ENCODE measurements around the gene SLC1A3.
"Not testable (repeated sequence)": the region's sequence is repeated elsewhere in the genome, so short reads cannot be mapped to it uniquely, and the experiment has no call there.

The SLC1A3 gene

GRCh38 chr5:36587354-36587753 is 19.1 kb upstream of the SLC1A3 start:
- TF ChIP-seq CTCF (IDR thresholded peaks at IDR 0.05; ENCODE audit: insufficient read depth, low read depth, low read length, missing control alignments): no peak
- H3K4me3 ChIP-seq (ENCODE audit: low read length): no peak overlapping the region
- no peak for DNase-seq (ENCODE audit: low read depth)

GRCh38 chr5:36589735-36590134 is 16.7 kb upstream of the SLC1A3 start:
- not testable (repeated sequence) for H3K4me3 ChIP-seq (ENCODE audit: low read length); DNase-seq (ENCODE audit: low read depth)

GRCh38 chr5:36590513-36591286 is 15.7 kb upstream of the SLC1A3 start:
- no peak overlapping the region for H3K4me3 ChIP-seq (ENCODE audit: low read length)
- TF ChIP-seq CTCF (IDR thresholded peaks at IDR 0.05; ENCODE audit: insufficient read depth, low read depth, low read length, missing control alignments): no peak
- no peak for DNase-seq (ENCODE audit: low read depth)

GRCh38 chr5:36593867-36594266 is 12.5 kb upstream of the SLC1A3 start:
- H3K4me3 ChIP-seq (ENCODE audit: low read length): no peak overlapping the region
- TF ChIP-seq CTCF (IDR thresholded peaks at IDR 0.05; ENCODE audit: insufficient read depth, low read depth, low read length, missing control alignments): no peak
- DNase-seq (ENCODE audit: low read depth): no peak

GRCh38 chr5:36596247-36596646 is 10.2 kb upstream of the SLC1A3 start:
- DNase-seq (ENCODE audit: low read depth): no peak
- H3K4me3 ChIP-seq (ENCODE audit: low read length): no peak overlapping the region
- TF ChIP-seq CTCF (IDR thresholded peaks at IDR 0.05; ENCODE audit: insufficient read depth, low read depth, low read length, missing control alignments): no peak

GRCh38 chr5:36596756-36597155 is 9.7 kb upstream of the SLC1A3 start:
- DNase-seq (ENCODE audit: low read depth): no peak
- no peak for TF ChIP-seq CTCF (IDR thresholded peaks at IDR 0.05; ENCODE audit: insufficient read depth, low read depth, low read length, missing control alignments)
- H3K4me3 ChIP-seq (ENCODE audit: low read length): no peak overlapping the region

GRCh38 chr5:36598045-36598444 is 8.4 kb upstream of the SLC1A3 start:
- H3K4me3 ChIP-seq (ENCODE audit: low read length): no peak overlapping the region
- no peak for DNase-seq (ENCODE audit: low read depth)
- no peak for TF ChIP-seq CTCF (IDR thresholded peaks at IDR 0.05; ENCODE audit: insufficient read depth, low read depth, low read length, missing control alignments)

All from epithelial cell of esophagus (primary cell).